Stimulated activated CD4-positive, alpha-beta T cell treated with anti-CD3 and anti-CD28 coated beads, Interleukin-1b, Interleukin-23, amount 100 ng/mL, for 24 hours (primary cell): ENCODE results near the gene GFM1.

ENCODE experiments used
- DNase-seq, 4 experiments: peaks; one replicate each; pipeline ENCODE4 v3.0.0-alpha.2; 2020; ENCODE audit warnings: low read depth in 4 of 4, low spot score in 1 of 4

GFM1 gene

GRCh38 chr3:158723991-158724390 is 79.7 kb downstream of the GFM1 start:
- DNase-seq, result no peak

DNA sequence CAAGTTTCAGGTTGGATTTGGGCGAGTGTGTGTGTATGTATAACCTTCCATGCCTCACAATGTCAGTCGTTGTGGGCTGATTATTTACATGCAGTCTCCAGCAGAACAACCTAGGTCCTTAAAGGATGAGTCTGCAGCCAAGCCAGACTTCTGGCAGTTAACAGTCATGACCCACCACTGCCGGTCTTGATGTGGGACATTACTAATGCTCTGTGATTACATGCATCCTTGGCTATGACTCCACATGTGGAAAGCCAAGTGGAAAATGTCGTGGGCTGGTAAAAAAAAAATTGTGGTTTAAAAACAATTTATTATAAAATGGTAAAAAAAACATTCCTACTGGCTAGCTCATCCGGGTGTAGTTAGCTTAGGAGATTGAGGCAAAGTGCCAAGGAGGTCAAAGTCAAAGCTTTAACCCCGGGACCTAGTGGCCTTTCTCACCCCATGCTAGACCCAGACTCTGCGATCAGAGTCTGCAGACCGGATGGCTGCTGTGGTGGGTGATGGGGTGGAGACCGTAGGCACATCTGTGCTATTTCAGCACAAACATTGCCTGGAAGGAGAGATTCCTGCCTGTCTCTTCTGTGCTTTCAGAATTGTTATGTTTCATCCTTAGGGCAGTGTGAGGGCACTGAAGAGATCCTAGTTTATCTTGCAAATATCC is 81.2 kb downstream of the GFM1 start:
- no peak for DNase-seq

DNA sequence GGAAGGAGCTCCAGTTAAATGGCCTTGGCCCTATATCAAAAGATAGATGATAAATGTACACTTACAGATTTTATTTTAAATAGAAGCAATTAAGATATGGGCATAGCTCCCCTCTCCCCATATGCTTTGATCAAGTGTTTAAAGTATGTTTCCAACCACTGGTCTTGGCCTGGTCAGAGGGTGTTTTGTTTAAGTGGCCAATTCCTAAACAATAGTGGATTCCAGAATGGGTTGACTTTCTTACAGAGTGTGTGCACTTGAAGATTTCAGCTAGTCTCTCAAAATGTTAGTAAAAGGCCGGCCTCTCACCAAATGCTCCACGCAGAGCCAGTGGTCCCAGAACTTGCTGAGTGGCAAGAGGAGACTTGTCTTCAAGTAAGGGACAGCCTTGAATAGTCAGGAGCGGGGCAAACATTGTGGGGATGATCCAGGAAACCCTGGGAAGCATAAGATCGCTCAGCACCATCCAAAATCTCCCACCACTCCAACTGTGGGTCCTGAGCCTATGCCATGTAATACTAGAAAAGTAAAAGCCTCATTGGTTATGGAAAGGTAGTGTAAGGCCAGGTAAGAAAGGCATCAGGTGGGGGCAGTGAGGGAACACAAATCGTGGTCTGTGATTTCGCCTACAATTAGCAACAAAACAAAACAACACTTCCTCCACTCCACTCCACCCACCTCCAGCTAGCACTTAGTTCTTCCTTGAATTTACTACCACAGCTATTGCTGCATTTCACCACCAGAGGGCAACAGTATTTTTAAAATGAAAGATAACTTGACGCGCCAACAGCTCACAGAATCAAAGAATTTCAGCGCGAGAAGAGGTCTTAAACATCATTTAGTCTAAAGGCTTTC is 83.1 kb downstream of the GFM1 start:
- DNase-seq, result peak in 3 of 4 experiments; percentile 18 to 30 (median 18)

DNA sequence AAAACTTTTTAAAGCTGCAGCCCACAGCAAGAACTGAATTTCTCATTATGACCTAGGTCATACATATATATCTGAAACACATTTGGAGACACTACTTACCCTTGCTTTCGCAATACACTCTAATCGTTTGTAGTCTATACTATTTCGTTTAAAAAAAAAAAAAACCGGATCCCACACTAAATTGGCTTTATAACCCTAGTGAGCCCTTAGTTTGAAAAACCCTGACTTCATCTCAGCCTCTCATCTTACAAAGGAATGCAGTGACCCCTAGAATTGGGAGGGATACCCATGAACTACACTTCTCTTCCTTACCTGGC is 83.7 kb downstream of the GFM1 start:
- no peak for DNase-seq

DNA sequence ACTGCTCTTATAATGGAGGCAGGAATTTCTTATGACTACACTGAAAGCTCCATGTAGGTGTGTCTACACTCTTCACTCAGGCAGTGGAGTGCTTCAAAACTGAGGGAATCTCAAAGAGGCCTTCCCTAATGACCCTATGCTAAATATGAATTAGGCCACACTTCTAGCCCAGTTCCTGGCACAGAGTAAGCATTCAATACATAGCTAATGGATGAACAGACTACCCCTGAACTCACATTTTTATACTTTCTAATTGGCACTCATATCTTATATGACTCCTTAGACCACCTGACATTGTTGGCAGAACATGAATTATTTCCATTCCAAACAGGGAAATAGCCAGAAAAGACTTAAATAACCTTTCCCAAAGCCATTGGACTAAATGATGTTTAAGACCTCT is 84.5 kb downstream of the GFM1 start:
- no peak for DNase-seq

DNA sequence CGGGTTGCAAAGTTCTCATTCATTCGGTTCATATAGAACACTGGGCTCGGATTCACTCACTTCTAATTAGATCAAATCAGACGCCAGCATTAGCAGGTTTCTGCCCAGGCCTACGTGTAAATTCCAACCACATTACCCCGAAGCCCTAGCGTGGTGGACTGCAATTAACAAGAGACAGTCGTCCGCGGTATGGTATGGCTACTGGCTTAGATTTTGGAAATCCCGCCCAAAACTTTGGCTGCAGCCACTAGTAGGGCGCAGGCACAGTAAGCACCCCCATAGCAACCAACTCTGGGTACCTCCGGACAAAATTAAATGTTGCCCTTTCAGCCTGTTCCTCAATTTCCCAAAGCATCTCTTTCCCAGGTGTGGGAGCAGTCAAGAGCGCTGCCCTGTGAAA is 87.2 kb downstream of the GFM1 start:
- DNase-seq, result no peak

- peak in 2 of 4 experiments; percentile 16 to 21 for DNase-seq
Measured at GRCh38 chr3:158731938-158732855, 87.9 kb downstream of the GFM1 start, which contains the start of gene RARRES1. RARRES1 (minus strand) TSS chr3:158732457; CDS start chr3:158732415, 42 bp downstream.

DNA sequence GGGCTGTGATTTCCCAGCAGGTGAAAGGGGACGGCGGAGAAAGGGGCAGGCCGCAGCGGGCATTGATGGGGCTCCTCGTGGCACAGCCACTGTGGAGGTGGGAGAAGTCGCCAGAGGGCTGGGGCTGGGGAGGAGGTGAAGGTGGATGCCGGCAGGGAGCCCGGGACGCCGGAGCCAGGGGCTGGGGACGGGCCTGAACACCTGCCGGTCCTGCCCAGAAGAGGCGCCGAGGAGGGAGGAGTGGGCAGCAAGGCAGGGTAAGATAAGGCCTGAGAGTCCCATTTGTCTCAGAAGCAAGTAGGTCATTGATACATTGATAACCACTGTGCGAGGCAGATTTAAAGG is 88.5 kb downstream of the GFM1 start:
- no peak for DNase-seq

DNA sequence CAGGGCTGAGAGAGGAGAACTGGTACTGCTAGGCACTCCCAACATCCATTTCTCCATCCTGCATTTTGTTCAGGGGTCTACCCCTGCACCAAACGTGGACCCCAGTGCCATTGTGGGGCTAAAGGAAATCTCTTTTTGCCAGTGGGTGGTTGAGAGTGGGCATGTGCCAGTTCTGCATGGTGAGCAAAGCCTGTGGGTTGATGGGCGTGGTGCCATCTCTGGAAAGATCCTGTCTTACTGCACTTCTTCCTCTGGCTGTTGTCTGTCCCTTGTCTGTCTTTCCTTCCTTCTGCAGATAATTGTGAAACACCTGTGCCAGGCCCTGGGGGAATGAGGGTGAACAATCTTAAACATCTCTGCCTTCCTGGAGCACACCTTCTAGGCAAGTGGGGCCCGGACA is 89.3 kb downstream of the GFM1 start:
- no peak for DNase-seq

GRCh38 chr3:158735296-158736033 is 91.1 kb downstream of the GFM1 start:
- DNase-seq, result no peak

GRCh38 chr3:158737410-158737809 is 93.1 kb downstream of the GFM1 start:
- DNase-seq, result no peak

- DNase-seq, result no peak
Measured at GRCh38 chr3:158737976-158738615, 93.8 kb downstream of the GFM1 start.

- no peak for DNase-seq
Measured at GRCh38 chr3:158738653-158739052, 94.3 kb downstream of the GFM1 start.

DNA sequence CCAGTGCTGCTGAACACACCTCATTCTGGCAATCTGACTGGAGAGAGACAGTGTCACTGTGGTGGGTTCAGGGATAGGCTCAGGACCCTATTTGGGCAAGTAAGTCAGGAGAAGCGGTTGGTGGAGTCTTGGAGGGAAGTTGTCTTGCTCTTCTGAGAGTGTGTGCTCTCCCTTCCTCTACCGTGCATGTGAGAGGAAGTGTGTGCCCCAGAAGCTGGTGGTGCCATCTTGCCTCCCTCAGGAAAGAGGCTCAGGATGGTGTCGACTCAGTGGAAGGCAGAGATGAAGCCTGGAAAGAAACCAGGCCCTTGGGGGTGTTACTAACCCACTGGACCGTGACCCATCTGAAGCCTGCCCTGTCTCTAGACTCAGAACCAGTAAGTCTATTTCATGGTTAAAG is 94.8 kb downstream of the GFM1 start:
- DNase-seq, result no peak

- no peak for DNase-seq
Measured at GRCh38 chr3:158739661-158740060, 95.3 kb downstream of the GFM1 start.
